ENCODE measurements around the gene RPL31.

The RPL31 gene

GRCh38 chr2:100997509-100998234, 4.4 kb upstream of the RPL31 start:
- no peak for DNase-seq (ENCODE audit: low spot score)

- DNase-seq (ENCODE audit: low spot score), result no peak
Measured at GRCh38 chr2:100998235-100998573, 3.9 kb upstream of the RPL31 start.

- no peak for DNase-seq (ENCODE audit: low spot score)
Measured at GRCh38 chr2:100999995-101000394, 2.1 kb upstream of the RPL31 start.

- no peak for DNase-seq (ENCODE audit: low spot score)
Measured at GRCh38 chr2:101002562-101003277, 631 bp downstream of the RPL31 start.

- no peak for DNase-seq (ENCODE audit: low spot score)
Measured at GRCh38 chr2:101003278-101003775, 1.2 kb downstream of the RPL31 start.

GRCh38 chr2:101004620-101005325, 2.7 kb downstream of the RPL31 start:
- DNase-seq (ENCODE audit: low spot score), result no peak

GRCh38 chr2:101006065-101006715, 4.1 kb downstream of the RPL31 start:
- no peak for DNase-seq (ENCODE audit: low spot score)

- no peak for DNase-seq (ENCODE audit: low spot score)
Measured at GRCh38 chr2:101007415-101008345, 5.6 kb downstream of the RPL31 start.

GRCh38 chr2:101011152-101011551, 9.1 kb downstream of the RPL31 start:
- no peak for DNase-seq (ENCODE audit: low spot score)

GRCh38 chr2:101012054-101012705, 10.1 kb downstream of the RPL31 start:
- no peak for DNase-seq (ENCODE audit: low spot score)

GRCh38 chr2:101012706-101013181, 10.7 kb downstream of the RPL31 start:
- no peak for DNase-seq (ENCODE audit: low spot score)

GRCh38 chr2:101014264-101014857, 12.3 kb downstream of the RPL31 start:
- no peak for DNase-seq (ENCODE audit: low spot score)

- no peak for DNase-seq (ENCODE audit: low spot score)
Measured at GRCh38 chr2:101017371-101017770, 15.3 kb downstream of the RPL31 start.

GRCh38 chr2:101018934-101019333, 16.8 kb downstream of the RPL31 start:
- no peak for DNase-seq (ENCODE audit: low spot score)

- no peak for DNase-seq (ENCODE audit: low spot score)
Measured at GRCh38 chr2:101022221-101022620, 20.1 kb downstream of the RPL31 start.

- DNase-seq (ENCODE audit: low spot score), result no peak
Measured at GRCh38 chr2:101023327-101024107, 21.4 kb downstream of the RPL31 start.

- no peak for DNase-seq (ENCODE audit: low spot score)
Measured at GRCh38 chr2:101025561-101025960, 23.5 kb downstream of the RPL31 start.

- DNase-seq (ENCODE audit: low spot score), result no peak
Measured at GRCh38 chr2:101026253-101026701, 24.2 kb downstream of the RPL31 start.

- DNase-seq (ENCODE audit: low spot score), result no peak
Measured at GRCh38 chr2:101026923-101027469, 24.9 kb downstream of the RPL31 start.

Data from ecto neural progenitor cell (in vitro differentiated cells).